Stomach (tissue), 9 donors: ENCODE data around the gene ATG16L2. TPM values are rescaled to one million over a fixed set of nuclear protein-coding genes. Genes with fewer than 3 reads are reported as not detected.

ENCODE experiments used
- DNase-seq, 2 donors: peaks; one replicate each; pipeline versions ENCODE4 v3.0.0 to v3.0.0-alpha.2; 2013 to 2019
- H3K27ac ChIP-seq, 5 donors: fragments of 200-600 bp in 4 of 5; sonication (generic) in 4 of 5; one replicate each; pipeline ENCODE4 v1.5.1; 2013 to 2019; ENCODE audit warnings: mild to moderate bottlenecking in 1 of 5, moderate library complexity in 1 of 5
- H3K27me3 ChIP-seq, 3 donors: fragments of 200-600 bp; sonication (generic); one replicate each; pipeline ENCODE4 v1.5.1; 2017 to 2019; ENCODE audit warnings: mixed run types in 1 of 3
- H3K36me3 ChIP-seq, 4 donors: fragments of 200-600 bp; sonication (generic); 1 replicate in 3 of 4; 2 replicates in 1 of 4; pipeline ENCODE4 v1.5.1; 2016 to 2019
- H3K4me1 ChIP-seq, 4 donors: fragments of 200-600 bp; sonication (generic); one replicate each; pipeline ENCODE4 v1.5.1; 2016 to 2019
- H3K4me3 ChIP-seq, 4 donors: fragments of 200-600 bp; sonication (generic) in 3 of 4; one replicate each; pipeline ENCODE4 v1.5.1; 2016 to 2019; ENCODE audit warnings: mild to moderate bottlenecking in 1 of 4
- H3K9me3 ChIP-seq, 4 donors: fragments of 200-600 bp; sonication (generic); one replicate each; pipeline ENCODE4 v1.5.1; 2016 to 2019
- CTCF ChIP-seq, 7 experiments: fragments of 450-650 bp in 4 of 7; fragments of 200-600 bp in 3 of 7; sonication (generic) in 3 of 7; IDR thresholded peaks; one replicate each; pipeline ENCODE4 v1.5.1; 2016 to 2019; ENCODE audit warnings: antibody characterized with exemption in 7 of 7, control low read depth in 2 of 7, mild to moderate bottlenecking in 1 of 7
- EP300 ChIP-seq: sonication (generic); formaldehyde crosslinking; IDR thresholded peaks from one replicate; pipeline ENCODE4 v1.6.1; 2017; ENCODE audit warnings: antibody characterized with exemption
- POLR2A ChIP-seq, 4 donors: fragments of 450-650 bp; IDR thresholded peaks; one replicate each; pipeline ENCODE4 v1.6.1; 2016; ENCODE audit warnings: antibody characterized with exemption in 4 of 4, control low read depth in 2 of 4, mild to moderate bottlenecking in 1 of 4, moderate library complexity in 1 of 4
- POLR2AphosphoS5 ChIP-seq, 3 donors: sonication (generic); formaldehyde crosslinking; IDR thresholded peaks; one replicate each; pipeline ENCODE4 v1.6.1; 2016; ENCODE audit warnings: antibody characterized with exemption in 3 of 3
- WGBS, 5 donors: extraction: QIAGEN DNeasy Blood & Tissue Kit in 3 of 5; methylation state at CpG; one replicate each; pipeline versions ENCODE4 v1.1.5 to v1.1.7; 2013 to 2018; 5-methylcytosine and 5-hydroxymethylcytosine counted together
- intact Hi-C: fragments of 100-400 bp; cut with DNase I; formaldehyde crosslinking; loops from one replicate; pipeline ENCODE4 v1.15.1; 2023; ENCODE audit warnings: low total_unique reads
- polyA plus RNA-seq, 3 donors: library from polyadenylated mRNA; stranded (reverse); fragments of 200-250 nt; gene quantifications; one replicate each; pipeline ENCODE4 v1.2.3, GENCODE V29; 2013
- total RNA-seq, 5 donors: library from RNA; depleted of rRNA; stranded (reverse); fragments of >200 nt; gene quantifications; one replicate each; pipeline versions ENCODE4 v1.1.0 to v1.2.3, GENCODE V29; 2014 to 2016
- donor health status: healthy with polysubstance abuse.
- donor health status: Bipolar disorder and iron deficiency.
- donor health status: healthy.

Gene ATG16L2
- total and polyA plus RNA-seq, 8 donors, result 13.0 to 266 (median 38.2) TPM

GRCh38 chr11:72817966-72818365 lies 3.8 kb downstream of the ATG16L2 start:
- Histone ChIP-seq H3K4me1 (peaks cover 28 to 56% (median 52%) of the 10 kb centered on the region in 4 donors), H3K36me3 (peaks cover 0 to 55% (median 29%) of the 10 kb centered on the region in 4 donors), H3K27ac (no peak overlapping the region), H3K4me3 (no peak overlapping the region), H3K9me3 (no peaks in the 10 kb centered on the region), H3K27me3 (no peaks in the 10 kb centered on the region)
- WGBS, 5 donors, result 97 to 100% (median 100%) methylated on average over 4 of the region's 4 CpGs
- intact Hi-C loops, result loop anchor here (10.0 kb wide), 1 partner anchor 93 kb away; no protein-coding TSS in a partner anchor
- TF ChIP-seq EP300, result no peak
- TF ChIP-seq CTCF (IDR thresholded peaks at IDR 0.05), result no peak
- no peak for TF ChIP-seq POLR2A (IDR thresholded peaks at IDR 0.05)
- no peak for TF ChIP-seq POLR2AphosphoS5 (IDR thresholded peaks at IDR 0.05)
- DNase-seq, result no peak

- DNase-seq, result no peak
- no peaks in the 10 kb centered on the region for H3K27me3 ChIP-seq
- no peak overlapping the region for H3K4me3 ChIP-seq
- intact Hi-C loops, result loop anchor here (10.0 kb wide), 1 partner anchor 94 kb away; no protein-coding TSS in a partner anchor
- peaks cover 20 to 48% (median 42%) of the 10 kb centered on the region in 4 donors for H3K4me1 ChIP-seq
- H3K27ac ChIP-seq, result no peak overlapping the region
- H3K9me3 ChIP-seq, result no peaks in the 10 kb centered on the region
- WGBS, 5 donors, result 76 to 95% (median 90%) methylated on average over 4 of the region's 4 CpGs
- TF ChIP-seq EP300 (no peak), CTCF (IDR thresholded peaks at IDR 0.05) (no peak), POLR2AphosphoS5 (IDR thresholded peaks at IDR 0.05) (no peak), POLR2A (IDR thresholded peaks at IDR 0.05) (no peak)
- peaks cover 0 to 65% (median 29%) of the 10 kb centered on the region in 4 donors for H3K36me3 ChIP-seq
These were observed 4.8 kb downstream of the ATG16L2 start for GRCh38 chr11:72818971-72819370.

- DNase-seq, result no peak
- no peaks in the 10 kb centered on the region for H3K27me3 ChIP-seq
- intact Hi-C loops, result no loop called here
These were observed 6.4 kb downstream of the ATG16L2 start for GRCh38 chr11:72820439-72821139.

More at GRCh38 chr11:72820439-72821139, 6.4 kb downstream of the ATG16L2 start:
- H3K4me3 ChIP-seq, result no peak overlapping the region
- H3K9me3 ChIP-seq, result no peaks in the 10 kb centered on the region
- peaks cover 12 to 39% (median 31%) of the 10 kb centered on the region in 4 donors for H3K4me1 ChIP-seq
- peaks cover 0 to 80% (median 29%) of the 10 kb centered on the region in 4 donors for H3K36me3 ChIP-seq
- 90 to 96% (median 95%) methylated on average over 11 to 15 of the region's 15 CpGs for WGBS, 5 donors
- no peak for TF ChIP-seq POLR2AphosphoS5 (IDR thresholded peaks at IDR 0.05)
- TF ChIP-seq EP300, result no peak
- TF ChIP-seq POLR2A (IDR thresholded peaks at IDR 0.05), result no peak
- TF ChIP-seq CTCF (IDR thresholded peaks at IDR 0.05), result no peak
- no peak overlapping the region for H3K27ac ChIP-seq
